IMR-90 (cell line): ENCODE measurements around the gene MICA. TPM values are rescaled to one million over a fixed set of nuclear protein-coding genes. Genes with fewer than 3 reads are reported as not detected.

ENCODE experiments used
- ATAC-seq: fragments of 200-7000 bp; cut with Tn5 transposase; 2 replicates; pipeline ENCODE4 v1.9.1; 2020; ENCODE audit warnings: low read depth, mild to moderate bottlenecking, moderate library complexity
- BruUV-seq: library from RNA; stranded (reverse); fragments of 400-500 nt; replicated peaks from 2 replicates; lab custom pipeline; 2021; lab: Mats Ljungman, UMichigan
- CTCF ChIA-PET: fragments of 300-600 bp; formaldehyde crosslinking; extraction: SDS; loops from one replicate; lab custom pipeline; 2021; ENCODE audit warnings: antibody characterized with exemption; lab: Yijun Ruan, JAX
- POLR2A ChIA-PET: fragments of 300-600 bp; sonication (Branson Sonifier 250); formaldehyde crosslinking; loops from one replicate; lab custom pipeline; 2022; ENCODE audit warnings: antibody characterized with exemption; ENCODE audit not compliant: unreplicated experiment; lab: Charles Lee
- DNase-seq: peaks from one replicate; pipeline ENCODE4 v3.0.0; 2013
- H2AFZ ChIP-seq: replicated peaks from 2 replicates; pipeline ENCODE3; 2013; ENCODE audit warnings: low read length, mild to moderate bottlenecking; ENCODE audit not compliant: poor library complexity
- H2AK5ac ChIP-seq: 2 replicates; pipeline ENCODE4 v1.6.1; 2013; ENCODE audit warnings: low read depth, low read length, inconsistent platforms
- H2AK9ac ChIP-seq: replicated peaks from 2 replicates; pipeline ENCODE3; 2013; ENCODE audit warnings: mild to moderate bottlenecking, low read depth, low read length, moderate library complexity; ENCODE audit not compliant: poor library complexity
- H2BK120ac ChIP-seq: 2 replicates; pipeline ENCODE4 v1.6.1; 2013; ENCODE audit warnings: low read depth, low read length, inconsistent platforms
- H2BK15ac ChIP-seq: 3 replicates; pipeline ENCODE4 v1.6.1; 2013; ENCODE audit warnings: low read depth, low read length, inconsistent platforms
- H2BK20ac ChIP-seq: 2 replicates; pipeline ENCODE4 v1.6.1; 2013; ENCODE audit warnings: low read depth, mild to moderate bottlenecking, inconsistent platforms, low read length, moderate library complexity
- H2BK5ac ChIP-seq: 2 replicates; pipeline ENCODE4 v1.6.1; 2013; ENCODE audit warnings: mild to moderate bottlenecking, low read depth, low read length, inconsistent platforms; ENCODE audit not compliant: poor library complexity, severe bottlenecking
- H3K14ac ChIP-seq: replicated peaks from 2 replicates; pipeline ENCODE4 v1.6.1; 2013; ENCODE audit warnings: low read depth, low read length, inconsistent platforms
- H3K18ac ChIP-seq: 2 replicates; pipeline ENCODE4 v1.6.1; 2013; ENCODE audit warnings: low read depth, low read length, control low read depth
- H3K23ac ChIP-seq: 2 replicates; pipeline ENCODE4 v1.6.1; 2013; ENCODE audit warnings: low read depth, low read length, inconsistent platforms
- H3K27ac ChIP-seq: 2 replicates; pipeline ENCODE4 v1.5.1; 2013; ENCODE audit warnings: mild to moderate bottlenecking, control low read depth, low read length; ENCODE audit not compliant: insufficient read depth
- H3K27me3 ChIP-seq: 2 replicates; pipeline ENCODE4 v1.6.1; 2013; ENCODE audit warnings: low read length; ENCODE audit not compliant: control insufficient read depth, insufficient read depth
- H3K36me3 ChIP-seq: 2 replicates; pipeline ENCODE4 v1.6.1; 2013; ENCODE audit warnings: low read length, mixed read lengths; ENCODE audit not compliant: control insufficient read depth, insufficient read depth
- H3K4ac ChIP-seq: 2 replicates; pipeline ENCODE4 v1.6.1; 2013; ENCODE audit warnings: low read depth, low read length, inconsistent platforms
- H3K4me1 ChIP-seq: 2 replicates; pipeline ENCODE4 v1.6.1; 2013; ENCODE audit warnings: low read length, mixed read lengths; ENCODE audit not compliant: control insufficient read depth, insufficient read depth
- H3K4me2 ChIP-seq: 2 replicates; pipeline ENCODE4 v1.6.1; 2013; ENCODE audit warnings: low read depth, mild to moderate bottlenecking, control low read depth, low read length, moderate library complexity
- H3K4me3 ChIP-seq: 2 replicates; pipeline ENCODE4 v1.5.1; 2013; ENCODE audit warnings: low read depth, mild to moderate bottlenecking, control low read depth, low read length, moderate library complexity; ENCODE audit not compliant: insufficient read depth
- H3K56ac ChIP-seq: 2 replicates; pipeline ENCODE4 v1.6.1; 2013; ENCODE audit warnings: low read length, inconsistent platforms; ENCODE audit not compliant: insufficient read depth; ENCODE audit errors: extremely low read depth
- H3K79me1 ChIP-seq, 2 experiments: 2 replicates each; pipeline ENCODE4 v1.6.1; 2013; ENCODE audit warnings: low read length in 2 of 2, inconsistent platforms in 1 of 2, low read depth in 1 of 2
- H3K9ac ChIP-seq: 2 replicates; pipeline ENCODE4 v1.6.1; 2013; ENCODE audit warnings: low read depth, low read length, control low read depth
- H3K9me1 ChIP-seq: 2 replicates; pipeline ENCODE4 v1.6.1; 2013; ENCODE audit warnings: low read length, inconsistent platforms; ENCODE audit not compliant: insufficient read depth
- H3K9me3 ChIP-seq: 2 replicates; pipeline ENCODE4 v1.6.1; 2013; ENCODE audit warnings: low read length; ENCODE audit not compliant: control insufficient read depth, insufficient read depth
- H4K20me1 ChIP-seq: 2 replicates; pipeline ENCODE4 v1.6.1; 2013; ENCODE audit warnings: low read length, inconsistent platforms; ENCODE audit not compliant: insufficient read depth
- H4K5ac ChIP-seq: 2 replicates; pipeline ENCODE4 v1.6.1; 2013; ENCODE audit warnings: mild to moderate bottlenecking, low read depth, low read length, control low read depth
- H4K8ac ChIP-seq, 2 experiments: 2 replicates each; pipeline ENCODE4 v1.6.1; 2013; ENCODE audit warnings: low read depth in 2 of 2, low read length in 2 of 2, control low read depth in 1 of 2, inconsistent platforms in 1 of 2
- H4K91ac ChIP-seq: 2 replicates; pipeline ENCODE4 v1.6.1; 2013; ENCODE audit warnings: low read depth, low read length, inconsistent platforms; ENCODE audit not compliant: insufficient read depth
- BHLHE40 ChIP-seq: fragments of 150-350 bp; IDR thresholded peaks from 2 replicates; pipeline ENCODE4 v1.6.1; 2016; ENCODE audit warnings: mild to moderate bottlenecking, low read depth, low read length
- CEBPB ChIP-seq: IDR thresholded peaks from 2 replicates; pipeline ENCODE4 v1.6.1; 2012; ENCODE audit warnings: low read depth, low read length, improper control_type of control experiment
- CHD1 ChIP-seq: IDR thresholded peaks from 2 replicates; pipeline ENCODE4 v1.6.1; 2012; ENCODE audit warnings: low read depth, low read length, improper control_type of control experiment
- CTCF ChIP-seq: conservative IDR thresholded peaks from 2 replicates; pipeline ENCODE4 v1.5.1; 2012; ENCODE audit warnings: mild to moderate bottlenecking, low read depth, low read length, improper control_type of control experiment
- ELK1 ChIP-seq: fragments of 150-350 bp; IDR thresholded peaks from 2 replicates; pipeline ENCODE4 v1.6.1; 2016; ENCODE audit warnings: low read depth, mild to moderate bottlenecking, low read length, moderate library complexity, borderline replicate concordance
- FOS ChIP-seq: fragments of 150-350 bp; IDR thresholded peaks from 2 replicates; pipeline ENCODE4 v1.6.1; 2016; ENCODE audit warnings: low read depth, low read length
- MAFK ChIP-seq: IDR thresholded peaks from 2 replicates; pipeline ENCODE4 v1.6.1; 2012; ENCODE audit warnings: low read depth, low read length, improper control_type of control experiment
- MAZ ChIP-seq: IDR thresholded peaks from 2 replicates; pipeline ENCODE4 v1.6.1; 2012; ENCODE audit warnings: low read depth, mild to moderate bottlenecking, low read length, improper control_type of control experiment, moderate library complexity, borderline replicate concordance
- MXI1 ChIP-seq: IDR thresholded peaks from 2 replicates; pipeline ENCODE4 v1.6.1; 2012; ENCODE audit warnings: low read depth, mild to moderate bottlenecking, low read length, moderate library complexity, borderline replicate concordance
- NFE2L2 ChIP-seq: fragments of 150-350 bp; IDR thresholded peaks from 2 replicates; pipeline ENCODE4 v1.6.1; 2016; ENCODE audit warnings: low read depth, mild to moderate bottlenecking, low read length
- POLR2A ChIP-seq: IDR thresholded peaks from 2 replicates; pipeline ENCODE4 v1.6.1; 2012; ENCODE audit warnings: mild to moderate bottlenecking, low read depth, low read length
- RAD21 ChIP-seq: IDR thresholded peaks from 2 replicates; pipeline ENCODE4 v1.6.1; 2012; ENCODE audit warnings: low read length, improper control_type of control experiment
- RCOR1 ChIP-seq: IDR thresholded peaks from 2 replicates; pipeline ENCODE4 v1.6.1; 2012; ENCODE audit warnings: mild to moderate bottlenecking, low read length, improper control_type of control experiment; ENCODE audit not compliant: insufficient replicate concordance
- RFX5 ChIP-seq: IDR thresholded peaks from 2 replicates; pipeline ENCODE4 v1.8.0; 2012; ENCODE audit warnings: low read depth, mild to moderate bottlenecking, low read length, moderate library complexity
- SMC3 ChIP-seq: fragments of 150-350 bp; IDR thresholded peaks from 2 replicates; pipeline ENCODE4 v1.6.1; 2016; ENCODE audit warnings: low read depth, mild to moderate bottlenecking, antibody characterized with exemption, low read length, moderate library complexity
- WGBS, 2 experiments: methylation state at CpG; one replicate each; pipeline versions ENCODE4 v1.1.5 to v1.1.7; 2013; ENCODE audit warnings: missing lambda C conversion rate in 2 of 2; ENCODE audit not compliant: insufficient read length in 1 of 2; ENCODE audit errors: extremely low coverage in 2 of 2; 5-methylcytosine and 5-hydroxymethylcytosine counted together
- dilution Hi-C: fragments of 300-500 bp; cut with HindIII; formaldehyde crosslinking; loops from one replicate; pipeline ENCODE4 v1.14.3; 2018; ENCODE audit warnings: low sequenced_read_pairs; ENCODE audit not compliant: unreplicated experiment
- in situ Hi-C: fragments of 300-500 bp; cut with MboI; formaldehyde crosslinking; loops from 3 replicates; pipeline ENCODE4 v1.14.3; 2019; ENCODE audit warnings: low sequenced_read_pairs, inconsistent platforms, mixed read lengths
- intact Hi-C: fragments of 100-400 bp; cut with micrococcal nuclease; formaldehyde crosslinking; loops from 2 replicates; pipeline ENCODE4 v1.10.0; 2022
- polyA plus RNA-seq, 3 experiments: library from polyadenylated mRNA; depleted of rRNA; stranded (reverse); fragments of >200 nt; gene quantifications; 2 replicates each; pipeline ENCODE4 v1.2.3, GENCODE V29; 2012; ENCODE audit warnings: low replicate concordance in 1 of 3
- total RNA-seq: library from RNA; depleted of rRNA; stranded (reverse); fragments of >200 nt; gene quantifications from 2 replicates; pipeline ENCODE4 v1.2.3, GENCODE V29; 2012
- TF ChIP-seq, protein P1 (sequence below): fragments of 150-350 bp; IDR thresholded peaks from 2 replicates; pipeline ENCODE4 v1.6.1; 2017; ENCODE audit warnings: mild to moderate bottlenecking, antibody characterized with exemption, low read length, low read depth

Gene MICA
- total and polyA plus RNA-seq, 2 of the 4 experiments (the other 2 are of a cell fraction) = 55.9 to 67.7 TPM

DNA sequence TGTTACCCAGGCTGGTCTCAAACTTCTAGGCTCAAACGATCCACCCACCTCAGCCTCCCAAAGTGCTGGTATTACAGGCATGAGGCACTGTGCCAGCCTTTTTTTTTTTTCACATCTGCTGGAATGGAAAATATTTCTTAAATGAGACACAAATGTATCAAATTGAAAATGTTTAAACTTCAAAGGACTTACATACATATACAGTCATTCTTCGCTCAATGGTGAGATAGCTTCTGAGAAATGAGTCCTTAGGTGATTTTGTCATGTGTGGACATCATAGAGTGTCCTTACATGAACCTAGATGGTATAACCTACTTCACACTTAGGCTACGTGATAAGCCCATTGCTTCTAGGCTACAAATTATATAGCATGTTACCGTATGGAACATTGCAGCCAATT is 43.1 kb downstream of the MICA start:
- Histone ChIP-seq H4K91ac (no peak overlapping the region), H2AFZ (no peak overlapping the region), H3K4me3 (no peak overlapping the region), H2BK120ac (no peak overlapping the region), H2BK5ac (no peak overlapping the region), H4K20me1 (0 out of 2 replicates have a peak, but pooled peaks cover 3% of the 10 kb centered on the region), H3K9me3 (peaks cover 6% of the 10 kb centered on the region), H3K14ac (no peak overlapping the region), H3K9ac (no peak overlapping the region), H2AK5ac (no peak overlapping the region), H3K36me3 (no peaks in the 10 kb centered on the region), H4K5ac (no peak overlapping the region), H3K23ac (no peak overlapping the region), H3K56ac (no peak overlapping the region), H3K27me3 (peaks cover 15% of the 10 kb centered on the region), H3K27ac (no peak overlapping the region), H3K4ac (no peak overlapping the region), H3K79me1 (no peaks in the 10 kb centered on the region), H2BK15ac (no peak overlapping the region), H3K4me2 (no peak overlapping the region), H2BK20ac (no peak overlapping the region), H3K9me1 (no peaks in the 10 kb centered on the region), H2AK9ac (no peak overlapping the region), H3K4me1 (peaks cover under 1% of the 10 kb centered on the region; the same call in 1 of the 2 replicates), H4K8ac (no peak overlapping the region), H3K18ac (no peak overlapping the region)
- BruUV-seq = no TSS peak
- no CpG with 5 or more reads among the region's 4 CpGs for WGBS, 2 experiments
- POLR2A ChIA-PET = no interaction called here
- CTCF ChIA-PET = no interaction called here
- DNase-seq = peak; percentile 43
- in situ Hi-C loops = no loop called here
- TF ChIP-seq NFE2L2 = no peak
- no peak for TF ChIP-seq FOS
- no peak for TF ChIP-seq POLR2A
- no peak for TF ChIP-seq SMC3
- TF ChIP-seq CHD1 = no peak
- no peak for TF ChIP-seq MAZ
- no peak for TF ChIP-seq CTCF
- no peak for TF ChIP-seq RAD21
- TF ChIP-seq RCOR1 = no peak
- TF ChIP-seq ELK1 = no peak
- TF ChIP-seq MXI1 = no peak
- TF ChIP-seq, protein P1, sequence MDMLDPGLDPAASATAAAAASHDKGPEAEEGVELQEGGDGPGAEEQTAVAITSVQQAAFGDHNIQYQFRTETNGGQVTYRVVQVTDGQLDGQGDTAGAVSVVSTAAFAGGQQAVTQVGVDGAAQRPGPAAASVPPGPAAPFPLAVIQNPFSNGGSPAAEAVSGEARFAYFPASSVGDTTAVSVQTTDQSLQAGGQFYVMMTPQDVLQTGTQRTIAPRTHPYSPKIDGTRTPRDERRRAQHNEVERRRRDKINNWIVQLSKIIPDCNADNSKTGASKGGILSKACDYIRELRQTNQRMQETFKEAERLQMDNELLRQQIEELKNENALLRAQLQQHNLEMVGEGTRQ = no peak
- TF ChIP-seq RFX5 = no peak
- no peak for TF ChIP-seq CEBPB
- no peak for TF ChIP-seq MAFK
- TF ChIP-seq BHLHE40 = no peak
- dilution Hi-C loops = no loop called here
- intact Hi-C loops = no loop called here
- peak; percentile 22 for ATAC-seq
